ENCODE results near the gene POT1.

- TF ChIP-seq SP1 (IDR thresholded peaks at IDR 0.05) (no peak), FOXM1 (IDR thresholded peaks at IDR 0.05; ENCODE audit: borderline replicate concordance) (no peak), ZNF384 (IDR thresholded peaks at IDR 0.05) (no peak), ARNT (IDR thresholded peaks at IDR 0.05) (no peak), BHLHE40 (IDR thresholded peaks at IDR 0.05; ENCODE audit: borderline replicate concordance) (no peak), ELF4 (IDR thresholded peaks at IDR 0.05) (no peak)
Measured at GRCh38 chr7:124930173-124930623, 573 bp upstream of the POT1 start.

All from HEK293T (cell line).